Stimulated activated CD8-positive, alpha-beta memory T cell treated with anti-CD3 and anti-CD28 coated beads, Interleukin-12 subunit alpha, Interleukin-12 subunit beta, amount 100 ng/mL, for 4 hours (primary cell): Measurements from ENCODE around the gene GCA.

Source experiments
- DNase-seq: peaks from one replicate; pipeline ENCODE4 v3.0.0-alpha.2; 2020; ENCODE audit warnings: low read depth

GCA gene

GRCh38 chr2:162328424-162329157, 15.3 kb upstream of the GCA start:
- DNase-seq: no peak

GRCh38 chr2:162330881-162331280, 13.1 kb upstream of the GCA start:
- DNase-seq: no peak

GRCh38 chr2:162333968-162334367, 10.0 kb upstream of the GCA start:
- DNase-seq: no peak

- no peak for DNase-seq
These were observed 6.1 kb upstream of the GCA start for GRCh38 chr2:162337868-162338267.

- DNase-seq: no peak
These were observed 3.1 kb upstream of the GCA start for GRCh38 chr2:162340822-162341221.

- DNase-seq: no peak
These were observed 1.6 kb upstream of the GCA start for GRCh38 chr2:162342321-162342720.

GRCh38 chr2:162342841-162343240, 1.1 kb upstream of the GCA start:
- DNase-seq: no peak

DNA sequence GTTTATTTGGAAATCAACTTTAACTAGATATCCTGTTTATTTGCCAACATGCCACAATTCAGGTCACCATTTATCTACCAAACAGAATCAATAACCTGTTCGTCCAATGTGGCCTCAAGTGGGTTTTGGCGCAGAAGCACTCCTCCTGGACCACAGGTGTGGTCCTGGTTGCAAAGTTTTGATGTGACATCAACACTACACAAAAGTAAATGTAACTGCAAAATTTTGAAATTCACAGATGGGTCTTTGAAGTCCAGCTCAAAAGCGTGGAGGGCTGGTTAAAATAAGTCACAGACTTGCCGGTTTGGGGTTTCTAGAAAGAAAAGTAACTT, 474 bp upstream of the GCA start:
- DNase-seq: no peak

- DNase-seq: no peak
These were observed 652 bp downstream of the GCA start for GRCh38 chr2:162344617-162344950.

DNA sequence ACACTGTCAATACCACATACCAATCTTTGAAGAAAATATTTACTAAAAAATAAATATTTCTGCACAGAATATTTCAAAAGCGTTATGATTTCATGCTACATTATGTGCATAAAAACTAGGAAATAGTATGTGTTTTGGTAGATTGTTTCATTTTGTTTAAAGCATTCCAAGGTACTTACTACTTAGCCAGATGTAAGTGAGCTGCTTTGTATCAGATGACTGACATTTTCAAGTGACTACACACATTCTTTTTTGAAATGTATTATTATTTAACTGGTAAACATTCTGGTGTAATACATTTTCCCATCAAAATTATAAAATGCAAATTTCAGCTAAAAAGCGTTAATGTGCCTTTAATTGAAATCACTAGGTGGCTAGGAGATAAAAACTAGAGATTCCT, 21.5 kb downstream of the GCA start:
- DNase-seq: no peak

DNA sequence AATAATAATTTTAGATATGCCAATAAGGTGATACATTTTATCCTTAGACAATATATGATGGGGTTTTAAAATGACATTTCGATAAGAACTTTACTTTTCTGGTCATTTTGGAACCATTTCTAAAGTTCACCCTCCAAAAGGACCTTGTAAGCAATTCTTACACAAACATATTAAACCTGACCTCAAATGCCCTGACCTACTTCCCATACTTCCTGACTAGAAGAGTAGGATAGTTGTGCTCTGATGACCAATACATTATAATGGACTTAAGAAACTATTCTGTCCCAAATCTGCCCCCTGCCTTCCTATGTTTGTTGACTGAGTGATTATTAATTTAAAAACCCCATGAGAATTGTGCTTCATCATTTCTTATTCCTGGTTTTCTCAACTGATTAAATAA, 24.6 kb downstream of the GCA start:
- DNase-seq: no peak

GRCh38 chr2:162369551-162369950, 25.6 kb downstream of the GCA start:
- DNase-seq: no peak

GRCh38 chr2:162370931-162371330, 27.0 kb downstream of the GCA start:
- no peak for DNase-seq

DNA sequence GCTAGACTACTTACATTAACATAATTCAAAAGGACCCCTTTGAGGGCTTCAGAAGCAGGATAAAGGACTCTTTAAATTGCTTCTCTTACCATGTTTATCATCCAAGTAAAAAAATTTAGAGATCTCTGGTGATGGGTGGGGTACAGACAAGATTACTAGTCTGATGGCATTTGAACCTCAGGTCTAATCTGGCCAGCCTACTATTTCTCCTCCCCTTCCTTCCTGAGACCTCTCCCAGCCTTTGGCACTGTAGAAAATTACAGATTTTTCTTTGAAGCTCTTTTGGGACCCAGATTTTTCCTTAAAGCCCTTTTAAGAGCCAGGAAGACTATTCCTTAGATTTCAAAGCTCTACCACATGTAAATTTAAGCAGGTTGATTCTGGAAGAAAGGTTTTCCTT, 28.9 kb downstream of the GCA start:
- no peak for DNase-seq

GRCh38 chr2:162379719-162380580, 36.0 kb downstream of the GCA start:
- DNase-seq: no peak

DNA sequence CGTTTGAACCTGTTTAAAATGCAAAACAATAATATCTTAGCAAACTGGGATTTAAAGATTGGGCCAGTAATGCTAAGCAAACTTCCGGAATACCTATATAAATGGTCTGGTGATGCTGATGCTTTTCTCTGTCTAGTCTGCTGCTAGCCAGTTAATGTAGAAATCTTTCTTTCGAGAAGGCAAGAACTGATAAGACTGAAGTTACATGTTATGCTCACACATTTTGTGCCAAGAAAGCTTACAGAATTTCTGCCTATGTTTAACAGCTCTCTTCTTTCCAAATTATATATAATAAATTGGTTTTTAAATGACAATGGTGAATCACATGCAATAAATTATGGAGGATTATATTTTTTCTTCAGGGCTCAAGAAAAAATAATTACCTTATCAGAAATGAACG, 37.9 kb downstream of the GCA start:
- no peak for DNase-seq

DNA sequence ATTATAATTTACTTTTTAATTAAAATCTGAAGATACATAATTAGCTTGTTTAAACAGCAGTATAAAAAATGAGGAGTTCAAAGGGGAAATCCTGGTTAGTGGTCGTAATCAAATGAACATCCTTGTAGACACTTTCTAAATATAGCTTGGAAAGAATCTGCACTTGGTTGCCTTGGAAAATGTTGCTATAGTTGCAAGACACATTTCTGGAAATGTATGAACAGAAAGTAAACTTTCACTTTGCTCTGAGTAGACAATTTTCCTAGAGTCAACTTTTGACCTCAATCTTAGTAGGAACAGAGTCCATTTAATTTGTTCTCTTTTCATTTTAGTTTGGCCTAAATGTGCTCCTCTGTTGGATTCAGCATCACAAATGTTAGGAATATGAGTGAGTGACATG, 38.3 kb downstream of the GCA start:
- no peak for DNase-seq

GRCh38 chr2:162385536-162385935, 41.6 kb downstream of the GCA start:
- DNase-seq: no peak

- no peak for DNase-seq
These were observed 46.9 kb downstream of the GCA start for GRCh38 chr2:162390801-162391200.

DNA sequence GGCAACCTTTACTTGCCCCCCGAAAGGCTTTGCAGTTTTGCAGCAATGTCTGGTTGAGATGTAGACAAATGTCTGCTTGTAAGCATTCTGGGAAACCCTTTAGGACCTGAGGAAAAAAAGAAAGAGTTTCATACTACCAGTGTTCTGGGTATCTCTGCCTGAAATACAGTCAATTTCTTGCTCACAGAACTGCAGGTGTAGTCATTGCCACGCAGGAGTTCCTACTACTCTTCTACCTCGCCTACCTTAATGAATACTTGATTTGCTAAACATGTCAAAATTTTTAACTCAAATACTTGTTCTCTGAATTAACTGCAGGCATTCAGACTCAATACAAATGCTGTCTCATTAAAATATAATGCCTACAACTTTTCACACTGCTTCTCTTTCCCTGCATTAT, 56.4 kb downstream of the GCA start:
- DNase-seq: no peak

DNA sequence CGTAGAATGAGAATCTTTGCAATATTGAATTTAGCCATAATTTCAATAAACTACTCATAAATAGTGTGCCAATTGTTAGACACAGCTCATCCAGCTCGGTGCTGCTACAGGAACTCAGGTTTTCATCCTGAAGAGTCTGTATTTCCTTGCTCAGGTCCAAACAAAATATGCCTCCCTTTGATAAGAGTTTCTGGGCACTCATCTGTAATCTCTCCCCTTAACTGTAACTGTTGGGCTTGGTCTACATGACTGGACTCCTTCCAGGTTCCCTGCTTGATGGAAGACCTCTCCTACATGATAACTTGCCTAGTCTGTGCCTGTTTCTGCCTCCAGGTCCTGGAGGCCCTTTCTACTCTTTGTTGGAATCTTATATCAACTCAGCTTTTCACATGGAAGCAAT, 57.9 kb downstream of the GCA start:
- DNase-seq: no peak

GRCh38 chr2:162403884-162404283, 60.0 kb downstream of the GCA start:
- DNase-seq: no peak
